ENCODE data around the gene ZNF57.

Gene ZNF57

GRCh38 chr19:2900296-2901252 is at the start of gene ZNF57:
Gene ZNF57 (plus strand): TSS chr19:2900928. CDS start chr19:2901046, 118 bp downstream.
- Mint-ChIP-seq H3K4me1 (peaks cover 13% of the 10 kb centered on the region), H3K36me3 (ENCODE audit: low read depth) (peaks cover under 1% of the 10 kb centered on the region), H3K9me3 (peaks cover 42% of the 10 kb centered on the region), H3K27ac (peak within 1 kb of the TSS; percentile 88), H3K4me3 (peak within 1 kb of the TSS; percentile 94), H3K27me3 (ENCODE audit: low read depth, poor library complexity) (peaks cover 14% of the 10 kb centered on the region)
- no peak for TF ChIP-seq CTCF (IDR thresholded peaks at IDR 0.05)
- DNase-seq: peak; percentile 99

- H3K27me3 Mint-ChIP-seq (ENCODE audit: low read depth, poor library complexity): peaks cover 8% of the 10 kb centered on the region
- H3K4me3 Mint-ChIP-seq: no peak overlapping the region
- no peak for DNase-seq
- TF ChIP-seq CTCF (IDR thresholded peaks at IDR 0.05): no peak
- peaks cover 98% of the 10 kb centered on the region for H3K36me3 Mint-ChIP-seq (ENCODE audit: low read depth)
- peaks cover 98% of the 10 kb centered on the region for H3K9me3 Mint-ChIP-seq
- H3K27ac Mint-ChIP-seq: no peak overlapping the region
- no peaks in the 10 kb centered on the region for H3K4me1 Mint-ChIP-seq
These were observed 48.1 kb upstream of the ZNF57 start for GRCh38 chr19:2852598-2852997.

- DNase-seq: no peak
- peaks cover 98% of the 10 kb centered on the region for H3K36me3 Mint-ChIP-seq (ENCODE audit: low read depth)
- H3K4me1 Mint-ChIP-seq: no peaks in the 10 kb centered on the region
- no peak overlapping the region for H3K4me3 Mint-ChIP-seq
- H3K27ac Mint-ChIP-seq: no peak overlapping the region
- H3K27me3 Mint-ChIP-seq (ENCODE audit: low read depth, poor library complexity): peaks cover 8% of the 10 kb centered on the region
- H3K9me3 Mint-ChIP-seq: peaks cover 98% of the 10 kb centered on the region
- TF ChIP-seq CTCF (IDR thresholded peaks at IDR 0.05): no peak
These were observed 47.6 kb upstream of the ZNF57 start for GRCh38 chr19:2853015-2853606.

GRCh38 chr19:2854849-2855248 is 45.9 kb upstream of the ZNF57 start:
- DNase-seq: no peak
- H3K9me3 Mint-ChIP-seq: peaks cover 98% of the 10 kb centered on the region
- no peak overlapping the region for H3K27ac Mint-ChIP-seq
- H3K27me3 Mint-ChIP-seq (ENCODE audit: low read depth, poor library complexity): peaks cover 8% of the 10 kb centered on the region
- TF ChIP-seq CTCF (IDR thresholded peaks at IDR 0.05): no peak
- no peak overlapping the region for H3K4me3 Mint-ChIP-seq
- H3K4me1 Mint-ChIP-seq: no peaks in the 10 kb centered on the region
- H3K36me3 Mint-ChIP-seq (ENCODE audit: low read depth): peaks cover 90% of the 10 kb centered on the region

GRCh38 chr19:2856457-2857050 is 44.2 kb upstream of the ZNF57 start:
- DNase-seq: no peak
- Mint-ChIP-seq H3K9me3 (peaks cover 91% of the 10 kb centered on the region), H3K27ac (no peak overlapping the region), H3K4me1 (no peaks in the 10 kb centered on the region), H3K27me3 (ENCODE audit: low read depth, poor library complexity) (peaks cover 3% of the 10 kb centered on the region), H3K4me3 (no peak overlapping the region), H3K36me3 (ENCODE audit: low read depth) (peaks cover 73% of the 10 kb centered on the region)
- TF ChIP-seq CTCF (IDR thresholded peaks at IDR 0.05): no peak

Measured in nephron progenitor cell (in vitro differentiated cells).